IMR-90 (cell line): ENCODE data around the gene FAM193B. TPM values are rescaled to one million over a fixed set of nuclear protein-coding genes. Genes with fewer than 3 reads are reported as not detected.

ENCODE experiments used
- ATAC-seq: fragments of 200-7000 bp; cut with Tn5 transposase; 2 replicates; pipeline ENCODE4 v1.9.1; 2020; ENCODE audit warnings: low read depth, mild to moderate bottlenecking, moderate library complexity
- BruUV-seq: library from RNA; stranded (reverse); fragments of 400-500 nt; replicated peaks from 2 replicates; lab custom pipeline; 2021; lab: Mats Ljungman, UMichigan
- CTCF ChIA-PET: fragments of 300-600 bp; formaldehyde crosslinking; extraction: SDS; loops from one replicate; lab custom pipeline; 2021; ENCODE audit warnings: antibody characterized with exemption; lab: Yijun Ruan, JAX
- POLR2A ChIA-PET: fragments of 300-600 bp; sonication (Branson Sonifier 250); formaldehyde crosslinking; loops from one replicate; lab custom pipeline; 2022; ENCODE audit warnings: antibody characterized with exemption; ENCODE audit not compliant: unreplicated experiment; lab: Charles Lee
- DNase-seq: peaks from one replicate; pipeline ENCODE4 v3.0.0; 2013
- H2AFZ ChIP-seq: replicated peaks from 2 replicates; pipeline ENCODE3; 2013; ENCODE audit warnings: low read length, mild to moderate bottlenecking; ENCODE audit not compliant: poor library complexity
- H2AK5ac ChIP-seq: 2 replicates; pipeline ENCODE4 v1.6.1; 2013; ENCODE audit warnings: low read depth, low read length, inconsistent platforms
- H2AK9ac ChIP-seq: replicated peaks from 2 replicates; pipeline ENCODE3; 2013; ENCODE audit warnings: mild to moderate bottlenecking, low read depth, low read length, moderate library complexity; ENCODE audit not compliant: poor library complexity
- H2BK120ac ChIP-seq: 2 replicates; pipeline ENCODE4 v1.6.1; 2013; ENCODE audit warnings: low read depth, low read length, inconsistent platforms
- H2BK15ac ChIP-seq: 3 replicates; pipeline ENCODE4 v1.6.1; 2013; ENCODE audit warnings: low read depth, low read length, inconsistent platforms
- H2BK20ac ChIP-seq: 2 replicates; pipeline ENCODE4 v1.6.1; 2013; ENCODE audit warnings: low read depth, mild to moderate bottlenecking, inconsistent platforms, low read length, moderate library complexity
- H2BK5ac ChIP-seq: 2 replicates; pipeline ENCODE4 v1.6.1; 2013; ENCODE audit warnings: mild to moderate bottlenecking, low read depth, low read length, inconsistent platforms; ENCODE audit not compliant: poor library complexity, severe bottlenecking
- H3K14ac ChIP-seq: replicated peaks from 2 replicates; pipeline ENCODE4 v1.6.1; 2013; ENCODE audit warnings: low read depth, low read length, inconsistent platforms
- H3K18ac ChIP-seq: 2 replicates; pipeline ENCODE4 v1.6.1; 2013; ENCODE audit warnings: low read depth, low read length, control low read depth
- H3K23ac ChIP-seq: 2 replicates; pipeline ENCODE4 v1.6.1; 2013; ENCODE audit warnings: low read depth, low read length, inconsistent platforms
- H3K27ac ChIP-seq: 2 replicates; pipeline ENCODE4 v1.5.1; 2013; ENCODE audit warnings: mild to moderate bottlenecking, control low read depth, low read length; ENCODE audit not compliant: insufficient read depth
- H3K27me3 ChIP-seq: 2 replicates; pipeline ENCODE4 v1.6.1; 2013; ENCODE audit warnings: low read length; ENCODE audit not compliant: control insufficient read depth, insufficient read depth
- H3K36me3 ChIP-seq: 2 replicates; pipeline ENCODE4 v1.6.1; 2013; ENCODE audit warnings: low read length, mixed read lengths; ENCODE audit not compliant: control insufficient read depth, insufficient read depth
- H3K4ac ChIP-seq: 2 replicates; pipeline ENCODE4 v1.6.1; 2013; ENCODE audit warnings: low read depth, low read length, inconsistent platforms
- H3K4me1 ChIP-seq: 2 replicates; pipeline ENCODE4 v1.6.1; 2013; ENCODE audit warnings: low read length, mixed read lengths; ENCODE audit not compliant: control insufficient read depth, insufficient read depth
- H3K4me2 ChIP-seq: 2 replicates; pipeline ENCODE4 v1.6.1; 2013; ENCODE audit warnings: low read depth, mild to moderate bottlenecking, control low read depth, low read length, moderate library complexity
- H3K4me3 ChIP-seq: 2 replicates; pipeline ENCODE4 v1.5.1; 2013; ENCODE audit warnings: low read depth, mild to moderate bottlenecking, control low read depth, low read length, moderate library complexity; ENCODE audit not compliant: insufficient read depth
- H3K56ac ChIP-seq: 2 replicates; pipeline ENCODE4 v1.6.1; 2013; ENCODE audit warnings: low read length, inconsistent platforms; ENCODE audit not compliant: insufficient read depth; ENCODE audit errors: extremely low read depth
- H3K79me1 ChIP-seq, 2 experiments: 2 replicates each; pipeline ENCODE4 v1.6.1; 2013; ENCODE audit warnings: low read length in 2 of 2, inconsistent platforms in 1 of 2, low read depth in 1 of 2
- H3K9ac ChIP-seq: 2 replicates; pipeline ENCODE4 v1.6.1; 2013; ENCODE audit warnings: low read depth, low read length, control low read depth
- H3K9me1 ChIP-seq: 2 replicates; pipeline ENCODE4 v1.6.1; 2013; ENCODE audit warnings: low read length, inconsistent platforms; ENCODE audit not compliant: insufficient read depth
- H3K9me3 ChIP-seq: 2 replicates; pipeline ENCODE4 v1.6.1; 2013; ENCODE audit warnings: low read length; ENCODE audit not compliant: control insufficient read depth, insufficient read depth
- H4K20me1 ChIP-seq: 2 replicates; pipeline ENCODE4 v1.6.1; 2013; ENCODE audit warnings: low read length, inconsistent platforms; ENCODE audit not compliant: insufficient read depth
- H4K5ac ChIP-seq: 2 replicates; pipeline ENCODE4 v1.6.1; 2013; ENCODE audit warnings: mild to moderate bottlenecking, low read depth, low read length, control low read depth
- H4K8ac ChIP-seq, 2 experiments: 2 replicates each; pipeline ENCODE4 v1.6.1; 2013; ENCODE audit warnings: low read depth in 2 of 2, low read length in 2 of 2, control low read depth in 1 of 2, inconsistent platforms in 1 of 2
- H4K91ac ChIP-seq: 2 replicates; pipeline ENCODE4 v1.6.1; 2013; ENCODE audit warnings: low read depth, low read length, inconsistent platforms; ENCODE audit not compliant: insufficient read depth
- CEBPB ChIP-seq: IDR thresholded peaks from 2 replicates; pipeline ENCODE4 v1.6.1; 2012; ENCODE audit warnings: low read depth, low read length, improper control_type of control experiment
- CHD1 ChIP-seq: IDR thresholded peaks from 2 replicates; pipeline ENCODE4 v1.6.1; 2012; ENCODE audit warnings: low read depth, low read length, improper control_type of control experiment
- MAFK ChIP-seq: IDR thresholded peaks from 2 replicates; pipeline ENCODE4 v1.6.1; 2012; ENCODE audit warnings: low read depth, low read length, improper control_type of control experiment
- NFE2L2 ChIP-seq: fragments of 150-350 bp; IDR thresholded peaks from 2 replicates; pipeline ENCODE4 v1.6.1; 2016; ENCODE audit warnings: low read depth, mild to moderate bottlenecking, low read length
- POLR2A ChIP-seq: IDR thresholded peaks from 2 replicates; pipeline ENCODE4 v1.6.1; 2012; ENCODE audit warnings: mild to moderate bottlenecking, low read depth, low read length
- RAD21 ChIP-seq: IDR thresholded peaks from 2 replicates; pipeline ENCODE4 v1.6.1; 2012; ENCODE audit warnings: low read length, improper control_type of control experiment
- RCOR1 ChIP-seq: IDR thresholded peaks from 2 replicates; pipeline ENCODE4 v1.6.1; 2012; ENCODE audit warnings: mild to moderate bottlenecking, low read length, improper control_type of control experiment; ENCODE audit not compliant: insufficient replicate concordance
- SMC3 ChIP-seq: fragments of 150-350 bp; IDR thresholded peaks from 2 replicates; pipeline ENCODE4 v1.6.1; 2016; ENCODE audit warnings: low read depth, mild to moderate bottlenecking, antibody characterized with exemption, low read length, moderate library complexity
- WGBS, 2 experiments: methylation state at CpG; one replicate each; pipeline versions ENCODE4 v1.1.5 to v1.1.7; 2013; ENCODE audit warnings: missing lambda C conversion rate in 2 of 2; ENCODE audit not compliant: insufficient read length in 1 of 2; ENCODE audit errors: extremely low coverage in 2 of 2; 5-methylcytosine and 5-hydroxymethylcytosine counted together
- dilution Hi-C: fragments of 300-500 bp; cut with HindIII; formaldehyde crosslinking; loops from one replicate; pipeline ENCODE4 v1.14.3; 2018; ENCODE audit warnings: low sequenced_read_pairs; ENCODE audit not compliant: unreplicated experiment
- in situ Hi-C: fragments of 300-500 bp; cut with MboI; formaldehyde crosslinking; loops from 3 replicates; pipeline ENCODE4 v1.14.3; 2019; ENCODE audit warnings: low sequenced_read_pairs, inconsistent platforms, mixed read lengths
- intact Hi-C: fragments of 100-400 bp; cut with micrococcal nuclease; formaldehyde crosslinking; loops from 2 replicates; pipeline ENCODE4 v1.10.0; 2022
- polyA plus RNA-seq, 3 experiments: library from polyadenylated mRNA; depleted of rRNA; stranded (reverse); fragments of >200 nt; gene quantifications; 2 replicates each; pipeline ENCODE4 v1.2.3, GENCODE V29; 2012; ENCODE audit warnings: low replicate concordance in 1 of 3
- total RNA-seq: library from RNA; depleted of rRNA; stranded (reverse); fragments of >200 nt; gene quantifications from 2 replicates; pipeline ENCODE4 v1.2.3, GENCODE V29; 2012
- TF ChIP-seq, protein P1 (sequence below): fragments of 150-350 bp; IDR thresholded peaks from 2 replicates; pipeline ENCODE4 v1.6.1; 2017; ENCODE audit warnings: mild to moderate bottlenecking, antibody characterized with exemption, low read length, low read depth
- TF ChIP-seq, protein P2 (sequence below): conservative IDR thresholded peaks from 2 replicates; pipeline ENCODE4 v1.5.1; 2012; ENCODE audit warnings: mild to moderate bottlenecking, low read depth, low read length, improper control_type of control experiment
- TF ChIP-seq, protein P3 (sequence below): fragments of 150-350 bp; IDR thresholded peaks from 2 replicates; pipeline ENCODE4 v1.6.1; 2016; ENCODE audit warnings: low read depth, mild to moderate bottlenecking, low read length, moderate library complexity, borderline replicate concordance

FAM193B gene
- total and polyA plus RNA-seq, 2 of the 4 experiments (the other 2 are of a cell fraction) = 9.5 to 52.2 TPM

DNA sequence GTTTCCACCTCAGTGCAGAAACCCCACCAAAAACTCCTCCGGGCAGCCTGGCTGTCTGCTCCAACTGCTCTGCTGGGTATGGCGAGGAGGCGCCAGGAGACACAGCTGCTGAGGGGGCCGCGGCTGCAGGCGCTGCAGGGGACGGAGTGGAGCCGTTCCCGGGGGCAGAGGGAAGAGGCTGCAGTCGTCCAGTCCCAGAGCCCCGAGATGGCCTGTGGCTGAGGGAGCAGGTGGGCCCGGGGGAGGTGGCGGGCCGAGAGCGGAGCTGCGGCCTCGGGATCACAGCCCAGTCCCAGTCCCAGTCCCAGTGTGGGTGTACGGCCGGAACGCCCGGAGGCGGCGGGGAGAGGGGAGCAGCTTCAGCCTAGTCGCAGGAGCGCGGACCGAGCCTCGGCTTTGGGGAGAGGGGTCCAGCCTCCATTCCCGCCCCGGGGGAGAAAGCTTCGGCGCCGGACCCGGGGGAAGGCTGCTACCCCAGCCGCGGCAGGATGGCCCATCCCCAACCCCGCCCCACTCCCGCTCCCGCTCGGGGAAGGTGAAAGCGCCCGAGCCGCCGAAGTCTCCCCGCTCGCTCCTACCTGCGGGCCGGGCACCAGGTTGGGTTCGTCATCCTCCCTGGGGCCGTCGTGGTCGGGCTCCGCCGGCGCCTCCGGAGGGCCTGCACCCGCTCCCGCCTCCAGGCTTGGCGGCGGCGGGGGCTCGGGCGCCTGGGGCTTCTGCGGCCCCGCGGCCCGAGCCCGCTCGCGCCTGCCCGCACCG lies 513 bp downstream of the FAM193B start:
- peak overlapping the region; percentile 96 for H2AFZ ChIP-seq
- TF ChIP-seq SMC3 (no peak), POLR2A (no peak), RAD21 (no peak), CEBPB (no peak), MAFK (no peak), CHD1 (no peak), NFE2L2 (no peak), RCOR1 (no peak)
- TF ChIP-seq, protein P1, sequence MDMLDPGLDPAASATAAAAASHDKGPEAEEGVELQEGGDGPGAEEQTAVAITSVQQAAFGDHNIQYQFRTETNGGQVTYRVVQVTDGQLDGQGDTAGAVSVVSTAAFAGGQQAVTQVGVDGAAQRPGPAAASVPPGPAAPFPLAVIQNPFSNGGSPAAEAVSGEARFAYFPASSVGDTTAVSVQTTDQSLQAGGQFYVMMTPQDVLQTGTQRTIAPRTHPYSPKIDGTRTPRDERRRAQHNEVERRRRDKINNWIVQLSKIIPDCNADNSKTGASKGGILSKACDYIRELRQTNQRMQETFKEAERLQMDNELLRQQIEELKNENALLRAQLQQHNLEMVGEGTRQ = no peak
- TF ChIP-seq, protein P2, sequence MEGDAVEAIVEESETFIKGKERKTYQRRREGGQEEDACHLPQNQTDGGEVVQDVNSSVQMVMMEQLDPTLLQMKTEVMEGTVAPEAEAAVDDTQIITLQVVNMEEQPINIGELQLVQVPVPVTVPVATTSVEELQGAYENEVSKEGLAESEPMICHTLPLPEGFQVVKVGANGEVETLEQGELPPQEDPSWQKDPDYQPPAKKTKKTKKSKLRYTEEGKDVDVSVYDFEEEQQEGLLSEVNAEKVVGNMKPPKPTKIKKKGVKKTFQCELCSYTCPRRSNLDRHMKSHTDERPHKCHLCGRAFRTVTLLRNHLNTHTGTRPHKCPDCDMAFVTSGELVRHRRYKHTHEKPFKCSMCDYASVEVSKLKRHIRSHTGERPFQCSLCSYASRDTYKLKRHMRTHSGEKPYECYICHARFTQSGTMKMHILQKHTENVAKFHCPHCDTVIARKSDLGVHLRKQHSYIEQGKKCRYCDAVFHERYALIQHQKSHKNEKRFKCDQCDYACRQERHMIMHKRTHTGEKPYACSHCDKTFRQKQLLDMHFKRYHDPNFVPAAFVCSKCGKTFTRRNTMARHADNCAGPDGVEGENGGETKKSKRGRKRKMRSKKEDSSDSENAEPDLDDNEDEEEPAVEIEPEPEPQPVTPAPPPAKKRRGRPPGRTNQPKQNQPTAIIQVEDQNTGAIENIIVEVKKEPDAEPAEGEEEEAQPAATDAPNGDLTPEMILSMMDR = no peak
- TF ChIP-seq, protein P3, sequence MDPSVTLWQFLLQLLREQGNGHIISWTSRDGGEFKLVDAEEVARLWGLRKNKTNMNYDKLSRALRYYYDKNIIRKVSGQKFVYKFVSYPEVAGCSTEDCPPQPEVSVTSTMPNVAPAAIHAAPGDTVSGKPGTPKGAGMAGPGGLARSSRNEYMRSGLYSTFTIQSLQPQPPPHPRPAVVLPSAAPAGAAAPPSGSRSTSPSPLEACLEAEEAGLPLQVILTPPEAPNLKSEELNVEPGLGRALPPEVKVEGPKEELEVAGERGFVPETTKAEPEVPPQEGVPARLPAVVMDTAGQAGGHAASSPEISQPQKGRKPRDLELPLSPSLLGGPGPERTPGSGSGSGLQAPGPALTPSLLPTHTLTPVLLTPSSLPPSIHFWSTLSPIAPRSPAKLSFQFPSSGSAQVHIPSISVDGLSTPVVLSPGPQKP = no peak

More for the DNA sequence above, 513 bp downstream of the FAM193B start:
- ChIA-PET POLR2A (no interaction called here), CTCF (no interaction called here)
- Histone ChIP-seq H3K36me3 (peaks cover 5% of the 10 kb centered on the region; the same call in 1 of the 2 replicates), H4K20me1 (peaks cover 37% of the 10 kb centered on the region), H2BK120ac (no peak overlapping the region), H3K4me1 (peaks cover 14% of the 10 kb centered on the region), H3K23ac (peak overlapping the region; percentile 88), H3K9me3 (no peaks in the 10 kb centered on the region), H4K8ac (peak overlapping the region; percentile 47 to 57; a peak in 3 of 4 replicates), H3K4me3 (peak overlapping the region; percentile 92), H3K9ac (peak overlapping the region; percentile 88), H3K9me1 (peaks cover 19% of the 10 kb centered on the region), H3K18ac (no peak overlapping the region; the same call in 1 of the 2 replicates), H3K27ac (peak overlapping the region; percentile 80), H2BK20ac (no peak overlapping the region), H3K4ac (peak overlapping the region; percentile 75), H4K91ac (peak overlapping the region; percentile 14; the same call in 1 of the 2 replicates), H2AK5ac (peak overlapping the region; percentile 50), H3K56ac (peak overlapping the region; percentile 71), H2AK9ac (peak overlapping the region; percentile 94), H2BK15ac (no peak overlapping the region), H3K79me1 (peaks cover 3 to 49% of the 10 kb centered on the region in 2 experiments; a peak in 2 of 4 replicates), H3K14ac (peak overlapping the region; percentile 38), H4K5ac (0 out of 2 replicates have a peak overlapping the region, but pooled peaks have one; percentile 4), H2BK5ac (peak overlapping the region; percentile 66), H3K4me2 (peak overlapping the region; percentile 98), H3K27me3 (no peaks in the 10 kb centered on the region)
- ATAC-seq = peak; percentile 61
- in situ Hi-C loops (no loop called here), intact Hi-C loops (loop anchor here (2.0 kb wide), 1 partner anchor 39 kb away; the partner anchor contains the start of gene TMED9), dilution Hi-C loops (no loop called here)
- WGBS, 2 experiments = 1% methylated on average over 22 of the region's 72 CpGs; no CpG with 5 or more reads in 1 of the 2 experiments
- no TSS peak for BruUV-seq
- no peak for DNase-seq
